PFSK-1 (cell line): ENCODE measurements around the gene IGSF21. TPM values are rescaled to one million over a fixed set of nuclear protein-coding genes. Genes with fewer than 3 reads are reported as not detected.

ENCODE experiments used
- FOXP2 ChIP-seq: optimal IDR thresholded peaks from 2 replicates; pipeline ENCODE3; 2011; ENCODE audit warnings: borderline replicate concordance, control low read depth, inconsistent platforms; ENCODE audit not compliant: insufficient read depth; ENCODE audit errors: extremely low read length, extremely low read depth
- POLR2AphosphoS5 ChIP-seq: IDR thresholded peaks from 2 replicates; pipeline ENCODE4 v1.6.1; 2012; ENCODE audit warnings: low read depth, mild to moderate bottlenecking, control low read depth, low read length, moderate library complexity
- REST ChIP-seq, 2 experiments: IDR thresholded peaks; 2 replicates each; pipeline versions ENCODE4 v1.6.1 to v1.8.0; 2011 to 2012; ENCODE audit warnings: low read depth in 2 of 2, low read length in 2 of 2, control low read depth in 1 of 2, inconsistent platforms in 1 of 2, mild to moderate bottlenecking in 1 of 2, moderate library complexity in 1 of 2; ENCODE audit not compliant: insufficient read depth in 1 of 2
- SIN3A ChIP-seq: IDR thresholded peaks from 2 replicates; pipeline ENCODE4 v1.6.1; 2012; ENCODE audit warnings: mild to moderate bottlenecking, low read length, moderate library complexity, borderline replicate concordance; ENCODE audit not compliant: insufficient read depth
- TAF1 ChIP-seq: IDR thresholded peaks from 2 replicates; pipeline ENCODE4 v1.6.1; 2012; ENCODE audit warnings: low read length, control low read depth, borderline replicate concordance; ENCODE audit not compliant: insufficient read depth
- polyA plus RNA-seq: library from polyadenylated mRNA; unstranded; fragments of >200 nt; gene quantifications from one replicate; pipeline ENCODE4 v1.2.1, GENCODE V29; 2012; ENCODE audit warnings: low read depth, missing spikeins; ENCODE audit not compliant: insufficient read length

The IGSF21 gene
- polyA plus RNA-seq = not detected

GRCh38 chr1:18107369-18108298 lies at the start of gene IGSF21:
Gene IGSF21, plus strand, starts transcription at chr1:18107798. Its CDS starts 331 bp downstream, at chr1:18108129.
- TF ChIP-seq TAF1 = no peak
- TF ChIP-seq SIN3A = no peak

GRCh38 chr1:18058206-18058921 lies 49.2 kb upstream of the IGSF21 start:
- TF ChIP-seq SIN3A (no peak), POLR2AphosphoS5 (no peak), REST (IDR thresholded peaks at IDR 0.05; ENCODE audit: insufficient read depth in 1 of 2, low read depth in 2 of 2, low read length in 2 of 2) (no peak), FOXP2 (no peak), TAF1 (no peak)

- no peak for TF ChIP-seq TAF1
- no peak for TF ChIP-seq POLR2AphosphoS5
- TF ChIP-seq FOXP2 = no peak
- no peak for TF ChIP-seq SIN3A
- no peak for TF ChIP-seq REST (IDR thresholded peaks at IDR 0.05; ENCODE audit: insufficient read depth in 1 of 2, low read depth in 2 of 2, low read length in 2 of 2)
These were observed 48.5 kb upstream of the IGSF21 start for GRCh38 chr1:18058981-18059605.

- TF ChIP-seq POLR2AphosphoS5 (no peak), SIN3A (no peak), REST (IDR thresholded peaks at IDR 0.05; ENCODE audit: insufficient read depth in 1 of 2, low read depth in 2 of 2, low read length in 2 of 2) (no peak), TAF1 (no peak)
These were observed 47.2 kb upstream of the IGSF21 start for GRCh38 chr1:18060366-18060765.

- no peak for TF ChIP-seq FOXP2
- peak; percentile 75 to 92 for TF ChIP-seq REST (IDR thresholded peaks at IDR 0.05; ENCODE audit: insufficient read depth in 1 of 2, low read depth in 2 of 2, low read length in 2 of 2)
These were observed 45.4 kb upstream of the IGSF21 start for GRCh38 chr1:18062185-18062584.
